Heart left ventricle (tissue), 16 donors: ENCODE data around the gene PLEKHG3. TPM values are rescaled to one million over a fixed set of nuclear protein-coding genes. Genes with fewer than 3 reads are reported as not detected.
"Not testable (repeated sequence)": the region's sequence is repeated elsewhere in the genome, so short reads cannot be mapped to it uniquely, and the experiment has no call there.

Experiments
- ATAC-seq, 4 donors: fragments of 200-7000 bp; cut with Tn5 transposase; one replicate each; pipeline ENCODE4 v1.9.1; 2020 to 2022; ENCODE audit warnings: moderate library complexity in 4 of 4, mild to moderate bottlenecking in 3 of 4, moderate number of reproducible peaks in 1 of 4
- DNase-seq, 5 donors: peaks; one replicate each; pipeline ENCODE4 v3.0.0-alpha.2; 2020
- H3K27ac ChIP-seq, 12 donors: fragments of 200-600 bp; sonication (generic) in 4 of 12; one replicate each; pipeline versions ENCODE4 v1.5.0 to v1.8.0; 2016 to 2022; ENCODE audit warnings: mild to moderate bottlenecking in 2 of 12
- H3K27me3 ChIP-seq, 9 donors: fragments of 200-600 bp; sonication (generic) in 2 of 9; one replicate each; pipeline versions ENCODE4 v1.5.1 to v1.8.0; 2016 to 2022; ENCODE audit warnings: mild to moderate bottlenecking in 3 of 9
- H3K36me3 ChIP-seq, 9 donors: fragments of 200-600 bp; sonication (generic) in 2 of 9; one replicate each; pipeline versions ENCODE4 v1.5.0 to v1.8.0; 2018 to 2022; ENCODE audit warnings: mild to moderate bottlenecking in 2 of 9
- H3K4me1 ChIP-seq, 12 donors: fragments of 200-600 bp; sonication (generic) in 4 of 12; one replicate each; pipeline versions ENCODE4 v1.5.0 to v1.8.0; 2016 to 2022; ENCODE audit warnings: mild to moderate bottlenecking in 3 of 12
- H3K4me3 ChIP-seq, 12 donors: fragments of 200-600 bp; sonication (generic) in 4 of 12; one replicate each; pipeline versions ENCODE4 v1.5.0 to v1.8.0; 2017 to 2022; ENCODE audit warnings: mild to moderate bottlenecking in 9 of 12, moderate library complexity in 4 of 12
- H3K9me3 ChIP-seq, 12 donors: fragments of 200-600 bp; sonication (generic) in 4 of 12; one replicate each; pipeline versions ENCODE4 v1.5.0 to v1.8.0; 2016 to 2022; ENCODE audit warnings: mild to moderate bottlenecking in 1 of 12
- CTCF ChIP-seq, 12 donors: fragments of 200-600 bp; sonication (generic) in 4 of 12; IDR thresholded peaks; one replicate each; pipeline versions ENCODE4 v1.5.0 to v1.8.0; 2018 to 2022; ENCODE audit warnings: antibody characterized with exemption in 12 of 12, mild to moderate bottlenecking in 5 of 12
- POLR2A ChIP-seq, 2 donors: fragments of 450-650 bp; IDR thresholded peaks; one replicate each; pipeline ENCODE4 v1.6.1; 2017; ENCODE audit warnings: antibody characterized with exemption in 2 of 2, mild to moderate bottlenecking in 2 of 2, moderate library complexity in 2 of 2
- WGBS, 4 donors: extraction: QIAGEN DNeasy Blood & Tissue Kit in 2 of 4; methylation state at CpG; one replicate each; pipeline versions ENCODE4 v1.1.5 to v1.1.7; 2013 to 2018; 5-methylcytosine and 5-hydroxymethylcytosine counted together
- intact Hi-C, 10 donors: fragments of 100-400 bp; cut with DNase I; formaldehyde crosslinking; loops; one replicate each; pipeline versions ENCODE4 v1.11.1 to v1.14.2; 2022
- polyA plus RNA-seq, 2 donors: library from polyadenylated mRNA; stranded (reverse); fragments of 200-250 nt; gene quantifications; one replicate each; pipeline ENCODE4 v1.2.3, GENCODE V29; 2013
- total RNA-seq, 9 donors: library from RNA; depleted of rRNA in 2 of 9; stranded (reverse); fragments of >200 nt in 2 of 9; fragmentation: NEBNext Ultra II Directional in 3 of 9; extraction: Animal tissue kit (Norgen Biotek cat#: 25700) in 3 of 9; gene quantifications; one replicate each; pipeline versions ENCODE4 v1.1.0 to v1.2.4, GENCODE V29; 2016 to 2023
- donor health status: ischemic (EF 13 %, LVEDD 7.1; RV severe dilation, severe dysfunction).
- donor health status: healthy with polysubstance abuse.
- donor health status: DM: no; HTN: yes; CAD: no.
- donor health status: DM: no; HTN: no; CAD: no.
- donor health status: ischemic (EF 25% LVEDD 6.9; RV normal size, moderate dysfunction).
- donor health status: ischemic (EF 25% LVEDD 5.7; RV mildly dilated, moderate dysfunction).
- donor health status: healthy.
- donor health status: DM: yes; HTN: yes; CAD: no.
- donor health status: ischemic (EF 35%, LVEDD 5.7; RV mildly dilated, moderate dysfunction).
- donor health status: nonischemic (EF 11% LVEDD 7.7; RV severe dilation, severe dysfunction).
- donor health status: DM: yes; HTN: yes; CAD: no.
- donor health status: PGD.
- donor health status: ischemic (EF 29% LVEDD 5.4; RV normal size, mild dysfunction).
- donor health status: nonischemic (EF 23%, LVEDD 6.1; RV moderate dilation, normal function).

PLEKHG3 gene
- total and polyA plus RNA-seq, 11 donors = 7.0 to 34.3 (median 17.8) TPM

- H3K9me3 ChIP-seq = no peaks in the 10 kb centered on the region
- H3K27ac ChIP-seq = no peak overlapping the region
- WGBS, 4 donors = 80 to 83% (median 83%) methylated on average over 7 of the region's 7 CpGs
- ATAC-seq (no peak), DNase-seq (no peak)
- H3K4me3 ChIP-seq = no peak overlapping the region
- no peaks in the 10 kb centered on the region for H3K36me3 ChIP-seq
- TF ChIP-seq CTCF (IDR thresholded peaks at IDR 0.05) (no peak), POLR2A (IDR thresholded peaks at IDR 0.05) (no peak)
- H3K27me3 ChIP-seq = no peaks in the 10 kb centered on the region
- intact Hi-C loops = loop anchor here in 1 of 10 donors (10.0 kb wide), 1 partner anchor 199 kb away; no protein-coding TSS in a partner anchor
- peaks cover 0 to 40% (median 15%) of the 10 kb centered on the region in 12 donors for H3K4me1 ChIP-seq
These were observed 18.0 kb upstream of the PLEKHG3 start for GRCh38 chr14:64686282-64686615.

- intact Hi-C loops = loop anchor here in 1 of 10 donors (10.0 kb wide), 1 partner anchor 197 kb away; no protein-coding TSS in a partner anchor
- Histone ChIP-seq H3K27me3 (no peaks in the 10 kb centered on the region), H3K27ac (no peak overlapping the region), H3K4me3 (no peak overlapping the region), H3K9me3 (no peaks in the 10 kb centered on the region), H3K4me1 (peaks cover 0 to 43% (median 10%) of the 10 kb centered on the region in 12 donors), H3K36me3 (no peaks in the 10 kb centered on the region)
- ATAC-seq (no peak), DNase-seq (no peak)
- 85 to 91% (median 89%) methylated on average over 2 of the region's 2 CpGs for WGBS, 4 donors
- TF ChIP-seq POLR2A (IDR thresholded peaks at IDR 0.05) (no peak), CTCF (IDR thresholded peaks at IDR 0.05) (no peak)
These were observed 16.2 kb upstream of the PLEKHG3 start for GRCh38 chr14:64688031-64688430.

GRCh38 chr14:64688811-64689281, 15.4 kb upstream of the PLEKHG3 start:
- intact Hi-C loops = loop anchor here in 1 of 10 donors (10.0 kb wide), 1 partner anchor 196 kb away; no protein-coding TSS in a partner anchor
- 81 to 95% (median 83%) methylated on average over 4 to 7 of the region's 7 CpGs for WGBS, 4 donors

GRCh38 chr14:64689289-64689688, 14.9 kb upstream of the PLEKHG3 start:
- intact Hi-C loops = loop anchor here in 1 of 10 donors (10.0 kb wide), 1 partner anchor 196 kb away; no protein-coding TSS in a partner anchor
- no peaks in the 10 kb centered on the region for H3K9me3 ChIP-seq
- WGBS, 4 donors = 73 to 83% (median 82%) methylated on average over 3 of the region's 3 CpGs
- ATAC-seq (no peak), DNase-seq (no peak)
- no peaks in the 10 kb centered on the region for H3K36me3 ChIP-seq
- peaks cover 0 to 55% (median 22%) of the 10 kb centered on the region in 12 donors for H3K4me1 ChIP-seq
- no peak overlapping the region for H3K4me3 ChIP-seq
- no peaks in the 10 kb centered on the region for H3K27me3 ChIP-seq
- no peak for TF ChIP-seq CTCF (IDR thresholded peaks at IDR 0.05)
- TF ChIP-seq POLR2A (IDR thresholded peaks at IDR 0.05) = no peak
- no peak overlapping the region for H3K27ac ChIP-seq

More at GRCh38 chr14:64688811-64689281, 15.4 kb upstream of the PLEKHG3 start:
- Histone ChIP-seq H3K27me3 (no peaks in the 10 kb centered on the region), H3K4me1 (peaks cover 0 to 51% (median 18%) of the 10 kb centered on the region in 12 donors), H3K27ac (no peak overlapping the region), H3K9me3 (no peaks in the 10 kb centered on the region), H3K36me3 (no peaks in the 10 kb centered on the region), H3K4me3 (no peak overlapping the region)
- no peak for TF ChIP-seq POLR2A (IDR thresholded peaks at IDR 0.05)
- no peak for TF ChIP-seq CTCF (IDR thresholded peaks at IDR 0.05)
- no peak for DNase-seq
- no peak for ATAC-seq

GRCh38 chr14:64690607-64691006, 13.6 kb upstream of the PLEKHG3 start:
- H3K4me3 ChIP-seq, H3K27ac ChIP-seq, DNase-seq, intact Hi-C loops, ATAC-seq, H3K27me3 ChIP-seq, H3K36me3 ChIP-seq, H3K9me3 ChIP-seq: not testable (repeated sequence)
- H3K4me1 ChIP-seq = peaks cover 0 to 62% (median 25%) of the 10 kb centered on the region in 12 donors
- 88 to 97% (median 95%) methylated on average over 6 of the region's 6 CpGs for WGBS, 4 donors
